ENCODE measurements around the gene MIEF2. TPM values are rescaled to one million over a fixed set of nuclear protein-coding genes. Genes with fewer than 3 reads are reported as not detected.
"Not testable (repeated sequence)": the region's sequence is repeated elsewhere in the genome, so short reads cannot be mapped to it uniquely, and the experiment has no call there.

MIEF2 gene
- total RNA-seq, 2 donors from 2014 or later = 6.8 to 8.1 TPM

GRCh38 chr17:18270046-18270931 lies 9.8 kb downstream of the MIEF2 start:
- ATAC-seq = no peak
- H3K4me3 Mint-ChIP-seq = no peak overlapping the region

DNA sequence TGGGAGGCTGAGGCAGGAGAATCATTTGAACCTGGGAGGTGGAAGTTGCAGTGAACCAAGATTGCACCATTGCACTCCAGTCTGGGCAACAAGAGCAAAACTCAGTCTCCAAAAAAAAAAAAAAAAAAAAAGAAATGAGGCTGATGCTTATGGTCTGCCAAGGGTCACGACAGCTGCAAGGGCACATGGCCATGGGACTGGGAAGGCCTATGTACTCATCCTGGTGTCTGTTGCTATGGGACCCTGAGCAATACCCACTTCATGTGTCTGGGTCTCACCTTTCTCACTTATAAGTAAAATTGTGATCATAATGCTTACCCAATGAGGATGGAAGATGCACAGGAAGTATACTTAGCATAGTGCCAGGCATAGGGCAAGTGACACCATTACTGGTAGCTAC lies 16.6 kb downstream of the MIEF2 start:
- Mint-ChIP-seq H3K4me3 (no peak overlapping the region), H3K36me3 (peaks cover 4% of the 10 kb centered on the region), H3K27me3 (no peaks in the 10 kb centered on the region), H3K4me1 (ENCODE audit: low read depth in 2 of 2) (peaks cover 0 to 3% of the 10 kb centered on the region in 2 donors), H3K27ac (no peak overlapping the region), H3K9me3 (no peaks in the 10 kb centered on the region)
- ATAC-seq = no peak
- no peak for DNase-seq (ENCODE audit: low spot score)

More at GRCh38 chr17:18270046-18270931, 9.8 kb downstream of the MIEF2 start:
- peaks cover 0 to 3% of the 10 kb centered on the region in 2 donors for H3K4me1 Mint-ChIP-seq (ENCODE audit: low read depth in 2 of 2)
- H3K27me3 Mint-ChIP-seq = no peaks in the 10 kb centered on the region
- H3K27ac Mint-ChIP-seq = no peak overlapping the region
- DNase-seq (ENCODE audit: low spot score) = no peak
- peaks cover 4% of the 10 kb centered on the region for H3K36me3 Mint-ChIP-seq
- no peaks in the 10 kb centered on the region for H3K9me3 Mint-ChIP-seq

DNA sequence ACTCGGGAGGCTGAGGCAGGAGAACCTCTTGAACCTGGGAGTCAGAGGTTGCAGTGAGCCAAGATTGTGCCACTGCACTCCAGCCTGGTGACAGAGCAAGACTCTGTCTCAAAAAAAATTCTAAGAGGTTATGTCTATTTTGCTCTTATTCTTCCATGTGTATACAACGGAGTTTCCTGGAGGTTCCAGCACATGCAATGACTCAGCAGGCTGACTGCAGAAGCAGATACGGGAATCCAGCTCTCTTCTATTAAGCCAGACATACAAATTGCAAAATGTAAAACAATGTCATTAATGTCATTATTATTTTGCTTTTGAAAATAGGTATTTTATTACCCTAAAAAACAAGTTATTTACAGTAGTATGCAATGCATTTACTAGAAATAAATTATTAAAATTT lies 18.4 kb downstream of the MIEF2 start:
- Mint-ChIP-seq H3K27me3 (no peaks in the 10 kb centered on the region), H3K4me3 (no peak overlapping the region), H3K4me1 (ENCODE audit: low read depth in 2 of 2) (no peaks in the 10 kb centered on the region), H3K27ac (no peak overlapping the region), H3K9me3 (no peaks in the 10 kb centered on the region), H3K36me3 (no peaks in the 10 kb centered on the region)
- DNase-seq (ENCODE audit: low spot score) (no peak), ATAC-seq (no peak)

DNA sequence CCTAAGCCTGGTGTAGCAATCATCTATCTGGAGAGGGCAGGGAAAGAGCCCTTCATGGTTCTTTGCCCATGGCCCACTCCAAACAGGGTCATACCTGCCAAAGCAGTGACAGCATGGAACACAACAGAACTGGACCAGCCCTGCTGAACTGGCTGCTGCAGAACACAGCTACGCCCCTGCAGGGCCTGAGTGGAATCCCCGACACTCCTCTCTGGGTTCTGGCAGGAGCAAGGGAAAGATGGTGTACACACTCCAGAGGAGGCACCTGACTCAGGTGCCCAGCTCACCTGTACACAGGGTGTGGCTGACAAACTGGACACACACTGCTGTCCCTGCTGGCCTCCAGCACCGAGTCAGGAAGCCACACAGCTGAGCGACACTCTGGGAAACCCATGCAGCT lies 19.8 kb downstream of the MIEF2 start:
- no peak overlapping the region for H3K4me3 Mint-ChIP-seq
- H3K27me3 Mint-ChIP-seq = no peaks in the 10 kb centered on the region
- no peak overlapping the region for H3K27ac Mint-ChIP-seq
- H3K9me3 Mint-ChIP-seq = no peaks in the 10 kb centered on the region
- H3K36me3 Mint-ChIP-seq = peaks cover under 1% of the 10 kb centered on the region
- ATAC-seq (no peak), DNase-seq (ENCODE audit: low spot score) (no peak)
- no peaks in the 10 kb centered on the region for H3K4me1 Mint-ChIP-seq (ENCODE audit: low read depth in 2 of 2)

- ATAC-seq (no peak), DNase-seq (ENCODE audit: low spot score) (no peak)
- Mint-ChIP-seq H3K4me1 (ENCODE audit: low read depth in 2 of 2) (no peaks in the 10 kb centered on the region), H3K27ac (no peak overlapping the region), H3K36me3 (peaks cover 6% of the 10 kb centered on the region), H3K4me3 (no peak overlapping the region), H3K27me3 (no peaks in the 10 kb centered on the region), H3K9me3 (no peaks in the 10 kb centered on the region)
Measured at GRCh38 chr17:18280766-18281371, 20.4 kb downstream of the MIEF2 start.

DNA sequence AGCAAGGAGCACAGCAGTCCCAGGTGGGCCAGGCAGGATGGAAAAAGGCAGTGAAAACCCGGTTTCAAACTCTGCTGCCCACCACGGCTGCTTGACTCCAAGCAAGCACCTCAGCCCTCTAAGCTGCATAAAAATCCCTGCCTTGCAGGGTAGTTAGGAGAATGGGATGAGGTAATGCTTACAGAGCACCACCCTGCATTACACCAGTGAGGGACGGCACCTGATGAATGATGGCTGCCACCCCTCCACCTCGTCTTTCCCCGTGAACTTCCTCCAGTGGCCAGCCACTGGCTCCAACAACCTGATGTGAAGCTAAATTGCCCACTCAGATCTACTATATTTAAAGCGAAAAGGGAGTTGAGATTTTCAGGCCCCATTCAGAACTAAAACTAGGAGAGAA lies 21.3 kb downstream of the MIEF2 start:
- ATAC-seq = no peak
- Mint-ChIP-seq H3K27ac (no peak overlapping the region), H3K27me3 (no peaks in the 10 kb centered on the region), H3K4me1 (ENCODE audit: low read depth in 2 of 2) (no peaks in the 10 kb centered on the region), H3K36me3 (peaks cover 7% of the 10 kb centered on the region), H3K9me3 (no peaks in the 10 kb centered on the region), H3K4me3 (no peak overlapping the region)
- no peak for DNase-seq (ENCODE audit: low spot score)

- H3K27ac Mint-ChIP-seq = no peak overlapping the region
- no peaks in the 10 kb centered on the region for H3K9me3 Mint-ChIP-seq
- H3K36me3 Mint-ChIP-seq = peaks cover 7% of the 10 kb centered on the region
- no peaks in the 10 kb centered on the region for H3K27me3 Mint-ChIP-seq
- ATAC-seq (no peak), DNase-seq (ENCODE audit: low spot score) (no peak)
- no peaks in the 10 kb centered on the region for H3K4me1 Mint-ChIP-seq (ENCODE audit: low read depth in 2 of 2)
- no peak overlapping the region for H3K4me3 Mint-ChIP-seq
Measured at GRCh38 chr17:18285296-18285695, 24.8 kb downstream of the MIEF2 start.

DNA sequence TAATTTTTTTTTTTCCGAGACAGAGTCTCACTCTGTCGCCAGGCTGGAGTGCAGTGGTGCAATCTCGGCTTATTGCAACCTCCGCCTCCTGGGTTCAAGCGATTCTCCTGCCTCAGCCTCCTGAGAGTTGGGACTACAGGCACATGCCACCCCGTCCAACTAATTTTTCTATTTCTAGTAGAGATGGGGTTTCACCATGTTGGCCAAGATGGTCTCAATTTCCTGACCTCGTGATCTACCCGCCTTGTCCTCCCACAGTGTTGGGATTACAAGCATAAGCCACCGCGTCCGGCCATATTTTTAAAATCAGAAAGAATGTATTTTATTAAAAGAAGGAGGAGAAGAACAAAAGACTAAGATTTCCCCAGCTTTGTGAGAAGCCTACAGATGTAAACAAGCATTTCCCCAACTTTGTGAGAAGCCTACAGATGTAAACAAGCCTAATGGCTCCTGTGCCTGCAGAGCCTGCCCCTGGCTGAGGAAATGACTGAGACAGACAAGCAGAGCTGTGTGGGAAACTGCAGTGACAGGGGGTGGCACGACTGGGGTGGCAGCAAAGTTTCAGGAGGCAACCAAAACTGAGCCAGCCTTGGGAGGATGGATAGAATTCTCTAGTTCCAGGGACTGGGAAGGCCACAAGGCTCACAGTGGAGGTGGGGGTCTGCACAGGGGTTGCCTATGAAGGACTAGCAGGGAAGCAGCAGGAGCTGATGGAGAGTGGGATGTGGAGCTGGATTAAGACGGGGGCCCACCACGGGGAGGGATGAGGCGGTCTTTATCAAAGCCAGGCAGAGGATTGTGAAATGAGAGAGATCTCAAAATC lies 31.5 kb downstream of the MIEF2 start:
- H3K36me3 Mint-ChIP-seq = no peaks in the 10 kb centered on the region
- no peak overlapping the region for H3K4me3 Mint-ChIP-seq
- no peaks in the 10 kb centered on the region for H3K9me3 Mint-ChIP-seq
- no peak overlapping the region for H3K27ac Mint-ChIP-seq
- H3K4me1 Mint-ChIP-seq (ENCODE audit: low read depth in 2 of 2) = no peaks in the 10 kb centered on the region
- ATAC-seq (no peak), DNase-seq (ENCODE audit: low spot score) (no peak)
- H3K27me3 Mint-ChIP-seq = no peaks in the 10 kb centered on the region

- not testable (repeated sequence) for H3K4me3 Mint-ChIP-seq; DNase-seq (ENCODE audit: low spot score)
Measured at GRCh38 chr17:18298061-18298460, 37.6 kb downstream of the MIEF2 start.

DNA sequence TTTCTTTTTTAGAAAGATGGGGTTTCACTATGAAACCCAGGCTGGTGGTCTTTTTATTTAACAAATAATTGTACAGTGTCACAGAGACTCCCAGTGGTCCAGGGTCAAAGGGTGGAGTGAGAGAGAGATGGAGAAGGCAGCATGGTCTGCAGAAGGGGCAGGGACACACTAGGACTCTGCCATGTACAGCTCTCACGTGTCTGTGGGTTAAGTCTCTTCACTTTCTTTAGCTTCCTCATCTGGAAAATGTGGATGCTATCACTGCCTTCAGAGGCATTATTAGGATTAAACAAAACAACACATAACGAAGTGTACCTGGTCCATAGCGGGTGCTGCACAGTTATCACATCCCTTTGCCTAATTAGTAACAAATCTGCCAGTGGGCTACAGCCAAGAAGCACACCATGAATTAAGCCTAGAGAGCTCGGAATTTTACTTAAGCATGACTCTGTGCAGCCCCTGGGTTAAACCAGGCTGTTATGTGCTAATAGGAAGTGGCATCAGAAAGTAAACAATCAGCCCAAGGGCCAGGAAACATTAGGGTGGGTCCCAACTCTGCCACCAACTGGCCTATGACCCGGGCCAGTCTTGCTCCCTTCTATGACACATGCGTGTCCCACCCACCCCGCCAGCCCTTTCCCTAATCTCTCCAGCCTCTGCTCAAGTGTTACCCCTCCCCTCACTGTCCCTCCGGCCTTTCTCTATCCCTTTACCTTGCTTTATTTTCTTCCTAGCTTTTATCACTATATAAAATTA lies 40.4 kb downstream of the MIEF2 start:
- Mint-ChIP-seq H3K4me1 (ENCODE audit: low read depth in 2 of 2) (no peaks in the 10 kb centered on the region), H3K27ac (no peak overlapping the region), H3K36me3 (peaks cover 17% of the 10 kb centered on the region)

More at GRCh38 chr17:18298061-18298460, 37.6 kb downstream of the MIEF2 start:
- ATAC-seq; H3K27ac Mint-ChIP-seq; H3K4me1 Mint-ChIP-seq (ENCODE audit: low read depth in 2 of 2); H3K9me3 Mint-ChIP-seq; H3K27me3 Mint-ChIP-seq: not testable (repeated sequence)
- H3K36me3 Mint-ChIP-seq = peaks cover 12% of the 10 kb centered on the region

DNA sequence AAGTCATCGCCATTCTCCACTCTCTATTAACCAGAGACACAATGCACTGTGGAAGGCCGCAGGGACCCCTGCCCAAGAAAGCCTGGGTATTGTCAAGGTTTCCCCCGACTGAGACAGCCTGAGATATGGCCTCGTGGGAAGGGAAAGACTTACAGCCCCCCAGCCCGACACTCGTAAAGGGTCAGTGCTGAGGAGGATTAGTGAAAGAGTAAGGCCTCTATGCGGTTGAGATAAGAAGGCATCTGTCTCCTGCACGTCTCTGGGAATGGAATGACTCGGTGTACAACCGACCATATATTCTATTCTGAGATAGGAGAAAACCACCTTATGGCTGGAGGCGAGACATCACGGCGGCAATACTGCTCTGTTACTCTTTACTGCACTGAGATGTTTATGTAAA lies 42.7 kb downstream of the MIEF2 start:
- H3K4me3 Mint-ChIP-seq; H3K27ac Mint-ChIP-seq; H3K27me3 Mint-ChIP-seq; H3K4me1 Mint-ChIP-seq (ENCODE audit: low read depth in 2 of 2); ATAC-seq; H3K9me3 Mint-ChIP-seq; DNase-seq (ENCODE audit: low spot score): not testable (repeated sequence)
- H3K36me3 Mint-ChIP-seq = peaks cover 19% of the 10 kb centered on the region

More for the DNA sequence above, 40.4 kb downstream of the MIEF2 start:
- H3K27me3 Mint-ChIP-seq = no peaks in the 10 kb centered on the region
- no peak for ATAC-seq
- H3K9me3 Mint-ChIP-seq = no peaks in the 10 kb centered on the region
- DNase-seq (ENCODE audit: low spot score) = no peak
- no peak overlapping the region for H3K4me3 Mint-ChIP-seq

DNA sequence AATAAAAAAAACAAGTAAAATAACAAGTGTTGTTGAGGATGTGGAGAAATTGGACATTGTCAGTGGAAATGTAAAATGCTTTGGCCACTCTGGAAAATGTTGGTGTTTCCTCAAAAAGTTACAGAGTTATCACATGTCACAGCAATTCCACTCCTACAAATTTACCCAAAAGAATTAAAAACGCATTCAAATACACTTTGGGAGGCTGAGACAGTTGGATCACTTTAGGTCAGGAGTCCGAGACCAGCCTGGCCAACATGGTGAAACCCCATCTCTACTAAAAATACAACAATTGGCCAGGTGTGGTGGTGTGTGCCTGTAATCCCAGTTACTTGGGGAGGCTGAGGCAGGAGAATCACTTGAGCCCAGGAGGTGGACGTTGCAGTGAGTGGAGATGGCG lies 48.7 kb downstream of the MIEF2 start:
- Mint-ChIP-seq H3K27me3 (no peaks in the 10 kb centered on the region), H3K36me3 (peaks cover 10% of the 10 kb centered on the region)
- ATAC-seq = no peak

DNA sequence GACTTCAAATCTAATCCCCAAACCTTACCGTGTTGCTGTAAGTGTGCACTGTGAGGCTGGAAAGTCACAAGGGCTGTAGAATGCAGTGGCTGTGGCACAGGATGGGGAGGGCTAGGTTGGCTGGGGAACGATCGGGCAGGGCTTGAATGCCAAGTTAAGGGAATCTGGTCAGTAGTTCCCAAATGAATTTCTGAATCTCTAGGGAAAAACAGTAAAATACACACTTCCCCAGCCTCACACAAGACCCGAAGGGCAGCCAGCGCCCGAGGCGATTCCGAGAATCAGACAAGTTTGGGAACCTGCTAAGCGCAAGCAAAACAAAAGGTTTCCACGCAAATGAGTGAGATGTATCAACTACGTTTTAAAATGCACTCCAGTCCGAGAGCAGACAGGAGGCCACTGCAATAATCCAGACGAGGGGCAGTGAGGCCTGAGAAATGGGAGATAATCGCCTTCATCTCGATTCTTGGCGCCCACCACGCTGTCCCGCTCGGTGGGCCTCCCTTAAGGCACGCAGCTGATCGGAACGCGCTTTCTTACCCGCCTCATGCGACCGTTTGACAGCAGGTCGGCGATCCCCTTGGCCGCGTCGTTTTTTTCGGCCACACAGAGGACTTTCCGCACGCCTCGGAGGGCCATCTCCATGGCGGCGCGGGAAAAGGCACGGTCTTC lies 53.7 kb downstream of the MIEF2 start:
- peaks cover 11% of the 10 kb centered on the region for H3K36me3 Mint-ChIP-seq
- peaks cover 58 to 62% of the 10 kb centered on the region in 2 donors for H3K4me1 Mint-ChIP-seq (ENCODE audit: low read depth in 2 of 2)
- peak overlapping the region; percentile 92 for H3K4me3 Mint-ChIP-seq
- H3K27me3 Mint-ChIP-seq = no peaks in the 10 kb centered on the region
- peak overlapping the region; percentile 98 for H3K27ac Mint-ChIP-seq
- DNase-seq (ENCODE audit: low spot score) = peak; percentile 29
- H3K9me3 Mint-ChIP-seq = no peaks in the 10 kb centered on the region
- ATAC-seq = no peak

More for the DNA sequence above, 48.7 kb downstream of the MIEF2 start:
- no peak overlapping the region for H3K4me3 Mint-ChIP-seq
- H3K9me3 Mint-ChIP-seq = no peaks in the 10 kb centered on the region
- H3K27ac Mint-ChIP-seq = no peak overlapping the region
- H3K4me1 Mint-ChIP-seq (ENCODE audit: low read depth in 2 of 2) = peaks cover 32 to 33% of the 10 kb centered on the region in 2 donors
- no peak for DNase-seq (ENCODE audit: low spot score)

All from natural killer cell treated with Interleukin-12 subunit alpha and Interleukin-12 subunit beta and Interleukin-15 and Interleukin-18, amount 100 ng/mL, for 72 hours (primary cell).